ENCODE measurements around the gene KRTAP10-1.

- TF ChIP-seq, protein P1, sequence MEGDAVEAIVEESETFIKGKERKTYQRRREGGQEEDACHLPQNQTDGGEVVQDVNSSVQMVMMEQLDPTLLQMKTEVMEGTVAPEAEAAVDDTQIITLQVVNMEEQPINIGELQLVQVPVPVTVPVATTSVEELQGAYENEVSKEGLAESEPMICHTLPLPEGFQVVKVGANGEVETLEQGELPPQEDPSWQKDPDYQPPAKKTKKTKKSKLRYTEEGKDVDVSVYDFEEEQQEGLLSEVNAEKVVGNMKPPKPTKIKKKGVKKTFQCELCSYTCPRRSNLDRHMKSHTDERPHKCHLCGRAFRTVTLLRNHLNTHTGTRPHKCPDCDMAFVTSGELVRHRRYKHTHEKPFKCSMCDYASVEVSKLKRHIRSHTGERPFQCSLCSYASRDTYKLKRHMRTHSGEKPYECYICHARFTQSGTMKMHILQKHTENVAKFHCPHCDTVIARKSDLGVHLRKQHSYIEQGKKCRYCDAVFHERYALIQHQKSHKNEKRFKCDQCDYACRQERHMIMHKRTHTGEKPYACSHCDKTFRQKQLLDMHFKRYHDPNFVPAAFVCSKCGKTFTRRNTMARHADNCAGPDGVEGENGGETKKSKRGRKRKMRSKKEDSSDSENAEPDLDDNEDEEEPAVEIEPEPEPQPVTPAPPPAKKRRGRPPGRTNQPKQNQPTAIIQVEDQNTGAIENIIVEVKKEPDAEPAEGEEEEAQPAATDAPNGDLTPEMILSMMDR (IDR thresholded peaks at IDR 0.05): no peak
- no peak for TF ChIP-seq POLR2A (IDR thresholded peaks at IDR 0.05)
These were observed 4.6 kb upstream of the KRTAP10-1 start for GRCh38 chr21:44544566-44544965.

Measured in uterus (tissue), 2 donors.